Stimulated activated CD4-positive, alpha-beta T cell treated with anti-CD3 and anti-CD28 coated beads, Interleukin-15, amount 100 ng/mL, for 24 hours (primary cell): ENCODE results near the gene BAK1.
"Not testable (repeated sequence)": the region's sequence is repeated elsewhere in the genome, so short reads cannot be mapped to it uniquely, and the experiment has no call there.

Experiments used
- DNase-seq: peaks from one replicate; pipeline ENCODE4 v3.0.0-alpha.2; 2020

BAK1 gene

GRCh38 chr6:33585403-33586107 is 5.5 kb upstream of the BAK1 start:
- peak; percentile 93 for DNase-seq

GRCh38 chr6:33584700-33585402 is 4.8 kb upstream of the BAK1 start:
- DNase-seq: no peak

- DNase-seq: peak; percentile 35
Observed at GRCh38 chr6:33583591-33584155, 3.6 kb upstream of the BAK1 start.

GRCh38 chr6:33581186-33581585 is 1.1 kb upstream of the BAK1 start:
- DNase-seq: no peak

- DNase-seq: peak; percentile 58
Observed at GRCh38 chr6:33578588-33579011, 1.5 kb downstream of the BAK1 start.

- DNase-seq: peak; percentile 33
Observed at GRCh38 chr6:33578164-33578563, 1.9 kb downstream of the BAK1 start.

GRCh38 chr6:33577718-33578117 is 2.4 kb downstream of the BAK1 start:
- DNase-seq: no peak

- DNase-seq: peak; percentile 65
Observed at GRCh38 chr6:33577106-33577535, 3.0 kb downstream of the BAK1 start.

GRCh38 chr6:33576668-33577067 is 3.4 kb downstream of the BAK1 start:
- DNase-seq: no peak

GRCh38 chr6:33575211-33575610 is 4.9 kb downstream of the BAK1 start:
- no peak for DNase-seq

GRCh38 chr6:33571637-33572316 is 8.3 kb downstream of the BAK1 start:
- no peak for DNase-seq

- DNase-seq: peak; percentile 96
Observed at GRCh38 chr6:33570806-33571636, 9.1 kb downstream of the BAK1 start.

GRCh38 chr6:33568826-33569570 is 11.1 kb downstream of the BAK1 start:
- DNase-seq: no peak

- DNase-seq: no peak
Observed at GRCh38 chr6:33567836-33568235, 12.2 kb downstream of the BAK1 start.

GRCh38 chr6:33566182-33567084 is 13.6 kb downstream of the BAK1 start:
- DNase-seq: no peak

- DNase-seq: no peak
Observed at GRCh38 chr6:33558801-33559200, 21.3 kb downstream of the BAK1 start.

GRCh38 chr6:33557376-33557775 is 22.7 kb downstream of the BAK1 start:
- DNase-seq: no peak

- DNase-seq: not testable (repeated sequence)
Observed at GRCh38 chr6:33552883-33553282, 27.2 kb downstream of the BAK1 start.

- DNase-seq: no peak
Observed at GRCh38 chr6:33552252-33552651, 27.8 kb downstream of the BAK1 start.

- no peak for DNase-seq
Observed at GRCh38 chr6:33551538-33551937, 28.5 kb downstream of the BAK1 start.

- no peak for DNase-seq
Observed at GRCh38 chr6:33549896-33550295, 30.2 kb downstream of the BAK1 start.
